GM18909 (cell line): Measurements from ENCODE around the gene MED29.
A peak's percentile ranks its signal among the peaks of the same experiment; 100 is the strongest.

ENCODE experiments used
- ATAC-seq: cut with Tn5 transposase; IDR thresholded peaks from one replicate; pipeline ENCODE4 v1.9.1; 2021; ENCODE audit warnings: mild to moderate bottlenecking; ENCODE audit not compliant: unreplicated experiment, poor library complexity

The MED29 gene

DNA sequence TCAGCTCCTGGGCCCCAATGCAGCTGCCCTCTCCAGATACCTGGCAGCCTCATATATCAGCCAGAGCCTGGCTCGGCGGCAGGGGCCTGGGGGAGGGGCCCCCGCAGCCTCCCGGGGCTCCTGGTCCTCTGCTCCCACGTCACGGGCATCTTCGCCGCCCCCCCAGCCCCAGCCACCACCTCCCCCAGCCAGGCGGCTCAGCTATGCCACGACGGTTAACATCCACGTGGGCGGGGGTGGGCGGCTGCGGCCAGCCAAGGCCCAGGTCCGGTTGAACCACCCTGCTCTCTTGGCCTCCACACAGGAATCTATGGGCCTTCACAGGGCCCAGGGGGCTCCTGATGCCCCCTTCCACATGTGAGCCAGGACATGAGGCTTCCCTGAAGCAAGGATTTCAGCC, 33.8 kb downstream of the MED29 start:
- ATAC-seq: no peak

DNA sequence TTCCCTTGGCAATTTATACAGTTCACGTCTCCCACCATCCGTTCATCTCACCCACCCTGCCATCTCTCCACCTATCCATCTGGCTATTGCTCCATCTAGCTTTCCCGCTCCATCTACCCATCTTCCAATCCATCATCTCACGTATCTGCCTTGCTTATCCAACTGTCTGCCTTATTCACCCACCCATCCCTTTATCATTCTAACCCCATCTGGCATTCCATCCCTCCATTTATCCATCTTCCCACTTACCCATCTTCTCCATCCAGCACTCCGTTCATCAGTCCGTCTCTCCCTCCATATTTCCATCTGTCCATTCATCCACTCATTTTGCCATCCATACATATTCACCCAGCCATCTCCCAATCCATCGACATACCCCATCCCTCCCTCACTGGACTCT, 34.6 kb downstream of the MED29 start:
- ATAC-seq: no peak

DNA sequence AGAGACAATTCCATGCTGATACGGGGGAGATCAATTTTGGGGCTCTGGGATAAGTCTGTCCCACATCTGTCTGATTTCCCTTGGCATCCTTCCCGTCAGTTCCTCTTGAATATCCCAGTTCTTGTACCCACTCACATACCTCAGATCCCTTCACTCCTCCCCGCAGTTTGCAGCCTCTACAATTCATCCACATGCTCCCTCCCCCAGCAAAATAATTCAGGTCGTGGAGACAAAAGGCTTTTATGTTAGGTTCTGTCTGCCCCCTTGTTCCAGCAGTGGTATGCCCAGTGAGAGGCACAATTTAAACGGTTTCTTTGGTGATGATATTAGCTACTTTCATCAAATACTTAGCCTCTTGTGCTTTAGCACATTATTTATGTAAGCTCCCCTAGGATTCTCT, 35.0 kb downstream of the MED29 start:
- ATAC-seq: no peak

DNA sequence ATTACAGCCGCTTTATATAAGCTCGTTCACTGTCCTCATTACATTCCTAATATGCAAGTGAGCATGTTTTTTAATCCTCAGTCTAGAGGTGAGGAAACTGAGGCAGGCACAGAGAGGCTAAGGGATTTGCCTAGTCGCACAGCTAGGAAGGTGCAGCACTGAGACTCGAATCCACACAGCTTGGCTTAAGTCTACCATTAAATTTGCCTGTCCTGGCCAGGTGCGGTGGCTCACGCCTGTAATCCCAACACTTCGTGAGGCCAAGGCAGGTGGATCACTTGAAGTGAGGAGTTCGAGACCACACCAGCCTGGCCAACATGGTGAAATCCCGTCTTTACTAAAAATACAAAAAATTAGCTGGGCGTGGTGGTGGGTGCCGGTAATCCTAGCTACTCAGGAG, 36.5 kb downstream of the MED29 start:
- ATAC-seq: no peak

DNA sequence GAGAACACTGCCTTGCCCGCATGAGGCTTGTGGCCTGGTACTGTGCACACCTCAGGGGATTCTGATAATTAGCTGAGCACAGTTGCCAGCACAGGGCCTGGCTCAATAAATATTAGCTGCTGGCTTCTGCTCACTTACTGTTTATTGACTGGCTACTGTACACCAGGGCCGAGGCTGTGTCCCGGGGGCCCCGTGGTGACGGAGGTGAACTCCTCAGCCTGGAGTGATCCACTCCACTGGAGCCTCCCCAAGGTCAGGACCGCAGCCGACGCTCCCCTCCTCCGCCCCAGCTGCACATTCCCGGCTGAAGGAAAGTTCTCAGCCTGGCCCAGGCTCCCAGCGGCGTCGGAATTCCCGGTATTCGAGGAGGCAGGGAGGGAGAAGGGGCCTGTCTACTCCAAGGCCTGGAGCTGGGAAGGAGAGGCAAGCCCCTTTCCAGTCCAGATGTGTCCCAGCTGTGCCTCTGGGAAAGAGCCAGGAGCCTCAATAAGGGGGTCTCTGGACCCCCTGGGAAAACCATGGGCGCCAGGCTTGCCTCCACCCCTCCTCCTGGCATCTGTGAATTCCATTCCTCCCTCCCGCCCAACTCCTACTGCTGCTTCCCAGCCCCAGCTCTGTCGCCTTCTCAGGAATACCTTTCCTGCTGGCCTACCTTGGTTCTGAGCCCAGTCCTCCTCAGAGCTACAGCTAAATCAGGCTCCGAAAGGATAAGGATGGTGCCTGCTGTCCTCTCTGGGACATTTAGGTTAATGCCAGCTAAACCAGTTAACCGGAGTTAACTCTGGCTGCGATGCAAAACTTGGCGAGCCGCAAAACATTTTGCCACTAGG, 37.3 kb downstream of the MED29 start:
- no peak for ATAC-seq

DNA sequence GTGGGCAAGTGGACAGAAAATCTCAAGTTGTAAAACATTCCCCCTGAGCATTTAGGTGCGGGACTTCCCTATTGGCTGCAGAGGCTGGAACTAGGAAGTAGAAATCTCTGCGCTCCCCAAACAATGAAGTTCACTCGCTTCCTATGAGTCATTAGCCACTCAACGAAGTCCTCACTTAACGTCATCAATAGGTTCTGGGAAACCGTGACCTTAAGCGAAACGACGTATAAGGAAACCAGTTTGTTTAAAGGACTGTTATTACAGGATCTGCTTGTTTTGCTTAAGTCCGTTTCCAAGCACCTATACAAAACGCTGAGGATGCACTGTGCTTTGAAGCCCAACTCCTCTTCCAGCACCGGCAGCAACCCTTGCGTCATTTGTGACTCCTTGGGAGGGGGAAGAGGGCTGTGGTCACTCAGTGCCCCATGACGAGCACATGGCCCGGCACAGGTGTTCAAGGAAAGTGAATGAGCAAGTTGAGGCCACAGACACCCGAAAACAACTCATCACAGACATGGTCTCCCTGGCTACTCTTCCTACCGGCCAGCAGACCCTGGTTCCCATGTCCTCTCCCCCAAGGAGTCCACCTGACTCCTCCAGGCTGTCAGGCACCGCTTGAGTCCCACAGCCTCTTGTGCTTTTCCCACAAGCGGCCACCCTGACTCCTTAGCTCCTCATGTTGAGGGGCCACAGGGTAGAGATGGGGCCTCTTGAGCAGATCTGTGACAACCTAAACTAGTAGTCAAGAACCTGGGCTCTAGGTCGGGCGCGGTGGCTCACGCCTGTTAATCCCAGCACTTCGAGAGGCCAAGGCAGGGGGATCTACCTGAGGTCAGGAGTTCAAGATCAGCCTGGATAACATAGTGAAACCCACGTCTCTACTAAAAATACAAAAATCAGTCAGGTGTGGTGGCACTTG, 39.8 kb downstream of the MED29 start:
- ATAC-seq: no peak

DNA sequence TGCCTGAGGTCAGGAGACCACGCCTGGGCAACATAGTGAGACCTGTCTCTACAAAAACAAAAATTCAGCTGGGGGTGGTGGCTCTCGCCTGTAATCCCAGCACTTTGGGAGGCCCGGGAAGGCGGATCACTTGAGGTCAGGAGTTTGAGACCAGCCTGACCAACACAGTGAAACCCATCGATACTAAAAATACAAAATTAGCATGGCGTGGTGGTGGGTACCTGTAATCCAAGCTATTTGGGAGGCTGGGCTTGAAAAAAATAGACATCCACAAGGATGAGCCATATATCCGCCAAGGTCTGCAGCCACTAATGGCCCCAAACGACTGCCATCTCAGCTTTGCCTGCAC, 41.5 kb downstream of the MED29 start:
- no peak for ATAC-seq

DNA sequence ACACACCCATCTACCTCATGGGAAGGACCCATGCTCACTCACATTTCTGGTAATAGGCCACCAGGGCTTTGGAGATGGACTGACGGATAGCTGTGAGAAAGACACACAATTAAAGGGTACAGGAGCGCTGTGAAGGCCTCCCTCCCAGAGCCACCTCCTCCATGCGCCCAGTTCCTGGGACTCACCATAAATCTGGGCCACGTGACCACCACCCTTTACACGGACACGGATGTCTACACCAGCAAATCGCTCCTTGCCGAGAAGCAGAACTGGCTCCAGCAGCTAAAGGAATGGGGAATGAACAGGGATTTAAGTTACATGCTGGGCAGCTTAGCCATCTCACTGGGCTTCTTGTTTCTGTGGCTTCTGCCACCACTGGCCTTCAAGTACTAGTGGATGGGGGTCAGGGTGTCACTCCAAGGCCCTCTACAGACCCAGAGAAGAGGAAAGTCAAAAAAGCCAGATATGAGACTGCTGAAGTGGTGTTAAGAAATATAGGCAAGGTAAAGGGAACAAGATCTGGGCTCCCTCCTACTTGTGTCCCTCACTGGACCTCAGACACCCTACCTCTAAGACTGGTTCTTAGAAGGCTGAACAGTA, 42.4 kb downstream of the MED29 start:
- no peak for ATAC-seq

DNA sequence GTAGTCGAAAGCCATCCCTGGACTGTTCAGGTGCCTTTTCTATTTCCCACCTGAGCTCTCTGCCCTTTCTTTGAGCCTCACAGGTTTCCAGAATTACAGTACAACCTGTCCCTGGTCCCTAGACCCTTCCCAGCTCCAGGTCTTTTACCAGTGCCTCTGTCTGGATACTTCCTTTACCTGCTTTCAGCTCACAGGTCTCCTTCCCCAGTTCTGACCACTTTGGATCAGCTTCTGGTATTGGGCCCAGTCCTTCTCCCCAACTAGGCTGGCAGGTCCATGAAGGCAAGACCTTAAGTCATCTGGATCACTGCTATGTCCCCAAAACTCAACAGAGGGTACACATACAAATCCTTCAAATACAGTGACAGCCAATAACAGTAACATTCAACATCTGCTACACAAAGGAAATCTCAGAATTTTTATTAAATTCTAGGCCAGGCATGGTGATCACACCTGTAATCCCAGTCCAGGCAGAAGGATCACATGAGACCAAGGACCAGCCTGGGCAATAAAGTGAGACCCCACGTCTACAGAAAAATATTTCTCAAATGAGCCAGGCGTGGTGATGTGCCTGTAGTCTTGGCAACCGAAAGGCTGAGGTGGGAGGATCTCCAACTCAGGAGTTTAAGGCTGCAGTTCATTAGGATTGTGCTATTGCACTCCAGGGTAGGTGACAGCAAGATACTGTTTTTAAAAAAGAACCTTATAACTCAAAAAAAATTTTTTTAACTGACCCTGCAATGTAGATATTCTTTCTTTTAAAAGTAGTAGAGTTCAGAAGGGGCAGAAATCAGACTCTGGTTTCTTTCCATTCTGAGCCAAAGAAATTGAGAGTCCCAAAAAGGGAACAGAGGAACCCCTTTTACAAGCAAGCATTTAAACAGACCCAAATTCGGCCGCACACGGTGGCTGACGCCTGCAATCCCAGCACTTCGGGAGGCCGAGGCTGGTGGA, 43.2 kb downstream of the MED29 start:
- no peak for ATAC-seq

DNA sequence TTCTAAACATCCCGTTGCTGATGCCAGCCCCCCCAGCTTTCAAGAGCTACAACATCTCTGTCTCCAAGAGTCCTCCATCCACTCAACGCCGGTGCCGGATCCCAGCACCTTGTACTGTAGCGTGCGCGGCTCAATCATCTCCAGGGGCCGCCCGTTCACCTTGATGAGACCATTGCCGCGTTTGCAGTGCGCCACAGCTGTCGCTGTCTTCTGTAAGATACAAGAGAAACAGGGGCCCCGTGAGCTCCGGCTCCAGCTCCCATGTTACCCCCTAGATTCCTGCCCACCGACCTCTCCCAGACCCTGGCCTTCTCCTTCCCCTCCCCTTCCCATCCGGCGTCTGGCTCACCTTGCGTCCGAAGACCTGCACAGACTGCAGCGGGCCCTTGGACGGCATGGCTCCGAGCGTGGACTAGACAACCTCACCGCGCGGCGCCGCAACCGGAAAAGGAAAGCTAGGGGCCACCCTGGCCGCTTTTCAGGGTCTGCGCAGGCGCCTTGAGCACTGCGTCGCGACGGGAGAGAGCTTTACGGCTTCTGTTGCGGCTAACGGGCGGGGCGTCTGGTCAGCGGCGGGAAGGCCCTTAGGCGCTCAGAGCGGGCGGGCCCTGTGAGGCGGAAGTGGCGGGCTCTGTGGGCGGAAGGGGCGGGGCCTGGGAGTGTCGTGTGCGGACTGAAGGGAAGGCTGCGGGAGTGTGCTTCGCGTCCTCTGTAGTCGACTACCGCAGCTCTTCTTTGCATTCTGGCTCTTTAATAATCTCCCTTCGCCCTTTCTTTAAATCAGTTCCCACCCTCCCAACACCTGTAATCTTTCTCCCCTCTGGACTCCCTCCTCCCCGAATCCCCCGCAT, 44.5 kb downstream of the MED29 start, which contains the start of gene RPS16:
Gene RPS16, minus strand, starts transcription at position 451 of the 851 bp plus-strand sequence. Its CDS starts 54 bp downstream, at position 397.
- peak; percentile 84 for ATAC-seq

DNA sequence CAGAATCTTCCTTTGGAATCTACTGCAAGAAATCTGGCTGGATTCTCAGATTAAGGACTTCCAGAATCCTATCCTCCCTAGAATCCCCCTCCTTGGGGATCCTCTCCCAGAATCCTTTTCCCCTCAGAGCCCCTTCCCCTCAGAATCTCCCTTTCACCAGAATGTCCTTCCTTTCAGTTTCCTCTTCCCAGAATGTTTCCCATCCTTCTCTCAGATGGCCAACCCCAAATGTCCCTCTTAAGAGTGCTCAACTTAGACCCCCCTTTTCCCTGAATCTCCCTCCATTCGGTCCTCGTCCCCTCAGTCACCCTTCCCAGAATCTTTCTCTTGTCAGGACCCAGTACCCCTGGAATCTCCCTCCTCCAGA, 45.2 kb downstream of the MED29 start:
- ATAC-seq: no peak

DNA sequence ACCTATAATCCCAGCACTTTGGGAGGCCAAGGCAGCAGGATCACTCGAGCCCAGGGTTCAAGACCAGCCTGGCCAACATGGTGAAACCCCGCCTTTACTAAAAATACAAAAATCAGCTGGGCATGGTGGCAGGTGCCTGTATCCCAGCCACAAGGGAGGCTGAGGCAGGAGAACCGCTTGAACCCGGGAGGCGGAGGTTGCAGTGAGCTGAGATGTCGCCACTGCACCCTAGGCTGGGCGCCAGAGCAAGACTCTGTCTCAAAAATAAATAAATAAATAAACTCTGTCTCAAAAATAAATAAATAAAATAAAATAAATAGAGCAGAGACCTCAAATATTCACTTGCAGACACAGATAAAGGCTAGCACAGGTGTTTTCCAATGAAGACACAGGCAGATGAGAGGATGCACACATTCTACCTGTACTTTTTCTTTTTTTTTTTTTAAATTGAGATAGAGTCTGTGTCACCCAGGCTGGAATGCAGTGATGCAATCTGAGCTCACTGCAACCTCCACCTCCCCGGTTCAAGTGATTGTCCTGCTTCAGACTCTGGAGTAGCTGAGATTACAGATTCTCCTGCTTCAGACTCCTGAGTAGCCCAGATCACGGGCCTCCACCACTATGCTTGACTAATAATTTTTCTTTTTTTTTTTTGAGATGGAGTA, 47.2 kb downstream of the MED29 start:
- ATAC-seq: no peak

DNA sequence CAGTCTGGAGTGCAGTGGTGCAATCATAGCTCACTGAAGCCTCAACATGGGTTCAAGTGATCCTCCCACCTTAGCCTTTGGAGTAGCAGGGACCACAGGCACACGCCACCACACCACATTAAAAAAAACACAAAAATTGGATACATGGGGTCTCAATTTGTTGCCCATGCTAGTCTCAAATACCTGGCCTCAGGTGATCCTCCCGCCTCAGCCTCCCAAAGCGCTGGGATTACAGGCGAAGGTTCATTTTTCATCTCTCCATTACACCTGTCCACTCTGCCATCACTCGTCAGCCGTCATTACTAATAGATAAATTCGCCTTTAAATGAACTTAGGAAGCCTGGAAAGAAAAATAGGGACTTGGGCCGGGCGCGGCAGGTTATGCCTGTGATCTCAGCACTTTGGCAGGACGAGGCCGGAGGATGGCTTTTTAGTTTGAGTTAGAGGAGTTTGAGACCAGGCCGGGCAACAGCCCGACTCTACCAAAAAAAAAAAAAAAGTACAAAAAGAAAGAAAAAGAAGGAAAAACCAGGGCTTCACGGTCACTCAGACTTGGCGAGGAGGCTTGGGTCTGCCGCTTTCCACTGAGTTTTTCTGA, 53.5 kb downstream of the MED29 start:
- ATAC-seq: no peak

DNA sequence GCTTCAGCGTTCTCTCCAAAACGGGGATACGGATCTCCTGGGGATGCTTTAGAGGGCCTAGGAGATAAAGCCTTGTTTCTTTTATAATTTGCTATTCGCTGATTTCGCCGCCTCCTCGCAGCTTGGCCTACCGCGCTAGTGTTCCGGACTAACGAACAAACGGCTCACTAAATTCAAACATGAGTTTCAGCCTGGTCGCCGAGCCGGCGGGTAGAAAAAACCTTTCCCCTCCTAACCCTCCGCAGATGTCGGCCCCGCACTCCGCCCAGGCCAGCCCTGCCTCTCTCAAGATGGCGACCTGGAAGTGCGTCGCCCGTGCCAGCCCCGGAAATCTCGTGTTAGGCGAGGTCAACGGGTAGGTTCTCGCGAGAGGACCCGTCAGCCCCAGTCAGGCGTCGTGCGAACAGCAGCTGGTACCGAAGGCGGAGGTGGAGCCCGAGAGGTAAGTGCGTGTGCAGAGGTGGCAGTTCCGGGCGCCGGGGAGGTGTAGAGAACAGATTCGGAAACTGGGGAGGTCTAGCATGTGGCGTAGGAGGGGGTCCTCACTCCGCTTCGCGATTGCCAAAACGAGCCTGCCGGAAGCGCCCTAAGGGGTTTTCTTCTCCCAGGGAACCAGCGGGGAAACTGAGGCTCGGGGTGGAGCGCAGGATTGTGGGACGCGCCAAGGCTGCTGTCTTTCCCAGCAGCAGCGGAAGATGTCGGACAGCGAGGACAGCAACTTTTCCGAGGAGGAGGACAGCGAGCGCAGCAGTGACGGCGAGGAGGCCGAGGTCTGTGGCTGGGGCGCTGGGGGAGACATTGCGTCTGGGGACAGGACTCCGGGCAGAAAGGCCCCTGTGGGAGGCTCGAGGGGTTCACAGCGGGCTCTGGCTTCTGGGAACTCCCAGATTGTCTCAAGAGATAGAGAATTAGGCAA, 54.3 kb downstream of the MED29 start, which contains the start of gene SUPT5H:
Gene SUPT5H, plus strand, starts transcription at position 387 of the 916 bp plus-strand sequence. Its CDS starts 309 bp downstream, at position 696.
- ATAC-seq: peak; percentile 83

DNA sequence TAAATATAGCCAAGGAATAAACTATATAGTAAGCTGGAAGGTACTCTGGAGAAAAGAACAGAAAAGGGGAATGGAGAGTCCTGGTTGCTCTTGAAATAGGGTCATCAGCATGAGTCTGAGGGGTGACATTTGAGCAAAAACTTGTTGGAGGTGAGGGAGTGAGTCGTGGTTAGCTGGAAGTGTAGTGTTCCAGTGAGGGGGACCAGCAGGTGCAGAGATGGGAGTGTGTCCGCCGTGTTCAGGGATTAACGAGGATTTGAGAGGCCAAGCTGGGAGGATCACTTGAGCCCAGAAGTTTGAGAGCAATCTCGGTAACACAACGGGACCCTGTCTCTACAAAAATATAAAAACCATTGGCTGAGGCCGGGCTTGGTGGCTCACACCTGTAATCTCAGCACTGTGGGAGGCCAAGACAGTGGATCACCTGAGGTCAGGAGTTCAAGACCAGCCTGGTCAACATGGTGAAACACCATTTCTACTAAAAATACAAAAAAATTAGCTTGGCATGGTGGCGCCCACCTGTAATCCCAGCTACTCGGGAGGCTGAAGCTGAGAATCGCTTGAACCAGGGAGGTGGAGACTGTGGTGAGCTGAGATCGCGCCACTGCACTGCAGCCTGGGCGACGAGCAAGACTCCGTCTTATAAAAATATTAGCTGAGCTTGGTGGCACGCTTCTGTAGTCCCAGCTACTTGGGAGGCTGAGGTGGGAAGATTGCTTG, 55.3 kb downstream of the MED29 start:
- no peak for ATAC-seq

DNA sequence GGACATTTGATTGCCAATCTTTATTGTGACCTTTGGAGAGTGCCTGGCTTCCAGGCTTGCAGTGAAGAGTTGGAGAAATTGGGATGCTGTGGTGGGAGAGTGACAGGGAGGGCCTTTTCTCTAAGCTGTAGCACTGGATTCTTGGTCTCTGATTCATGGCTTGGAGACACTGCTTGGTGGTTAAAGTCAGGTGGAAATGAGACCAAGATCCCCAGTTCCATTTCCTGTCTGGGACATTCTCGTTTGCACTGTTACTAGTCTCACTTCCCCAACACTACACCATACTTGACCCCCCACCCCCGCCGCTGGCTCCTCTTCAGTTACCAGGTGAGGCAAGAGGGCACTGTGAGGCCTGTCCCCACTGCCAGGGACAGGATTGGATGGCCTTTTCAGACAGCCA, 57.1 kb downstream of the MED29 start:
- no peak for ATAC-seq
